Hematopoietic multipotent progenitor cell treated with erythropoietin and hydrocortisone succinate and interleukin-3 and kit ligand, for 6 days (in vitro differentiated cells): ENCODE data around the gene SPIRE2.
A peak's percentile ranks its signal among the peaks of the same experiment; 100 is the strongest.

Experiments
- DNase-seq: peaks from one replicate; pipeline ENCODE4 v3.0.0-alpha.2; 2015

Gene SPIRE2

DNA sequence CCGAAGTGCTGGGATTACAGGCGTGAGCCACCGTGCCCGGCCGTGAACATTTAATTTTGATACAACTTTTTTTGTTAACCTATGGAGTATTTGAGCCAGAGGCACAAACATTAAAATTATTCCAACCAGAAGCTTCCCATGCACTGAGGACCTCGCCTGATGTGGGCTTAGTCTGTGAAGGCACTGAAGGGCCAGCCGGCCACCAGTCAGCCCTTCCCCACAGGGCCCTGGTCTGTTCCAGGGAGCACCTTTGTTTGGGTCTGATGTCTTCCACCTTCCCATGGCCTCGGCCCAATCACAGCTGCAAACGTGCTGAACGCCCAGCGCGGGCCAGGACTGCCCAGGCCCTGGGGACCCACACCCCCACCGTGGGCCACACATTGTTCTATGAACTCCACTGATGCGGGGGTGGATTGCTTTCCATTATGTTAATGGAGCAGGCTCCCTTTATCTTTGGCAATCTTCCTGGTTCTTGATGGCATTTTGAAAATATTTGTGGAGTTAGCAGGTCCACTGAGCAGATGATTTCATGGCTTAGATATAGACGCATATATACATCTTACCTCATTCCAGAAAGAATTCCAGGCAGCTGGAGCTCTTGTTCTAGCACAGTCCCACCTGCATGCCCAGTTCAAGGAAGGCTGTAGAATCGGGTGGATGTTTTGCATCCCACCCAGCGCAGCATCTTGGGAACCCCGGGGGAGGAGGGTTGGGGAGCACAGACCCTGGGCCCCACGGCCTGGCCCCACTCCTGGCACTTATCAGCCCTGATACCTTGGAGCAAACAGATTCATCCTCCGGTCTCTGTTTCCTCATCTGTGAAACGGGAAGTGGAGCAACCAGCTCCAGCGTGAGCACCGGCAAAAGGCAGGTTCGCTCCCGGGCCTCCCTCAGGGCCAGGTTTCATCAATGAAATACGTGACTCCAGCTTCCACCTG lies 14.5 kb downstream of the SPIRE2 start:
- no peak for DNase-seq

DNA sequence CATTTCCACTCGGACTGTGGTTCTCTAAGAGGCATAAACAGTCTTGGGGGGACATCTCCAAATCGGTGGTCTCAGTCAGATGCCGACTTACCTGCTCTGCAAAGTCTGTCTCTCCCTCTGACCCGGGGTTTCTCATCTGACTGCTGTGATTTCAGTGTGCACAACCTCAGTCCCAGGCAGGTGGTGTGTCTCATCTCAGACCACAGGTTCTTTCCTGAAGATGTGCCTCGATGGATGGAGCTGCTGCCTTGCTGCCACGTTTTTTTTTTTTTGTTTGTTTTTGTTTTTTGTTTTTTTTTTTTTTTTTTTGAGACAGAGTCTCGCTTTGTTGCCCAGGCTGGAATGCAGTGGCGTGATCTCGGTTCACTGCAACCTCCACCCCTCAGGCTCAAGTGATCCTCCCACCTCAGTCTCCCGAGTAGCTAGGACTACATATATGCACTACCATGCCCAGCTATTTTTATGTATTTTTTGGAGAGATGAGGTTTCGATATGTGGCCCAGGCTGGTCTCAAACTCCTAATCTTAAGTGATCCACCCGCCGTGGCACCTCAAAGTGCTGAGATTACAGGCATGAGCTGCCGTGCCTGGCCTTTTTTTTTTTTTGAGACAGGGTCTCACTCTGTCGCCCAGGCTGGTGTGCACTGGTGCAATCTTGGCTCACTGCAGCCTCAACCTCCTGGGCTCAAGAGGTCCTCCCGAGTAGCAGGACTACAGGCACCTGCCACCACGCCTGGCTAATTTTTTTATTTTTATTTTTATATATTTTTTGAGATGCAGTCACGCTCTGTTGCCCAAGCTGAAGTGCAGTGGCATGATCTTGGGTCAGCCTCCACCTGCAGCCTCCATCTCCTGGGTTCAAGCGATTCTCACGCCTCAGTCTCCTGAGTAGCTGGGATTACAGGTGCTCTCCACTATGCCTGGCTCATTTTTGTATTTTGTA lies 15.4 kb downstream of the SPIRE2 start:
- DNase-seq = no peak

DNA sequence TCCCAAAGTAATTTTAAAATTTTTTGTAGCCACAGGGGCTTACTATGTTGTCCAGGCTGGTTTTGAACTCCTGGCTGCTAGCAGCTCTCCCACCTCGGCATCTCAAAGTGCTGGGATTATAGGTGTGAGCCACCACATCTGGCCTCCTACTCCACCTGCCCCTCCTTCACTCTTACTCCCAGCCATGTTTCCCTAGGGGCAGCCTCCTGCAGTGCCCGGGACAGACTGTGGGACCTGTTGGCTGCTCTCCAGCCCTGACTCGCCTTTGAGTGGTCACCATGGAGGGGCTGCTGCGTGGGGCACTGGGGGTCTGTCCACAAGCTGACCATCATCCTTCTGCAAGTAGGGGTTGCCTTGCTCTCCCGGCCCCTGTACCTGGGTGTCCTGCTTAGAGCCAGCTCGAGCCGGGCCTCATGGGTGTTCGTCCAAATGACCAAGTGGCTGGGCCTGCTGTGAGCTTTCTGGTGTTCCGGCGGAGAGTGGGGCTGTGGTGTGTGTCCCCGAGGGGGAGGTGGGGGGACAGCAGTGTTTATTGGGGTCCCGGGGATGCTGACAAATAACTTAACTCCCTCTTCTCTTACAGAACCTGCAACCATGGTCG lies 16.6 kb downstream of the SPIRE2 start:
- DNase-seq = no peak

DNA sequence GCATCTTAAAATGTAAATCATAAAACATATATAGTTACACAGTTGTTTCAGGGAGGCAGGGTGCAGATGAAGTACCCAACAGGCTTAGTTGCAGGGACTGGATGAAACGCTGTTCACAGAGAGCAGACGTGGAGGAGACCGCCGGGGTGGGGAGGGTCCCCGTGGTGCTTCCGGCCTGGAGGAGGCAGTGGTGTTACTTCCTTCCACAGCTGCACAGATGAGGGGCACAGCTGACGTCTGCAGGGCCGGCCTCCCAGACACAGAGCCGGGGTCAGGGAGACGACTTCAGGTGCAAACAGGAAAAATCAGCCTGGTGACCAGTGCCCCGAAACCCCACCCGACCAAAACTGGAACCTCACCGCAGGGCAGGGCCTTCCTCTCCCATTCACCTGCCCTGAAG lies 17.1 kb downstream of the SPIRE2 start:
- no peak for DNase-seq

DNA sequence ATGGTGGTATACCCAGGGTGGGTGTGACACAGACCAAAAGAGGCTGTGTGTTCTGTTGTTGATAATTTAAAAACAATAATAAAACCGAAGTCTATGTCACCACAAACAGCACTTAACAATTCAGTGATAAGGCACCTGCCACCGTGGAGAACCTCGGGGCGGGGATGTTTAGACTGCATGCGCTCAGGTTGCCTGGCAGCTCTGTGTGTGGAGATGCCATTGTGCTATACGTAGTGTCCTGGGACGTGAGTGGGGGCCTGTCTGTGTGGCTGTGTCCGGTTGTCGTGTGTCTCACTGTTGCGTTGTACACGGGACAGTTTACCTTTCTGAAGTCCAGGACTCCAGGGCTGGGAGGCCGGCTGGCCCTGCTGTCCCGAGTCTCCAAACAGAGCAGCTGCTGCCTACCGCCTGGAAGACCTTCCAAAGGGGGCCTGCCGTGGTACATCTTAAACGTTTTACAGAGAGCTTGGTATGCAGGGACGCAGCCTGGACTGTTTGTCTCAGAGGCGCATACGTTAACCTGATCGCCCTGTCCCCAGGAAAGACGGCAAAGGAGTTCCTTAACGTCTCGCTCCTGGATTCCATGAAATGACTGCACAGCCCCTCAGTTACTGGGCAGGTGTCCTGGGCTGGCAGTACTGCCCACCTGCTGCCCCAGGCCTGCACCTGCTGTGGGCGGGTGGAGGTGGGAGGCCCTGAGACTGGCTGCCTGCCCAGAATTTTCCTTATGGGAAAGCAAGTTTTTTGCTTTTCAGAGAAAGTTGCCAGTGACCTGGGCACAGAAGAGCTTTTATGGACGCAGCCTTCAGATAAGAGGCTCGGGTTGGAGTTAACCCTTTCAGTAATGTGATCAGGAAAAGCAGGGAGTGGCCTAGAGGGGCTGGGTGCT lies 19.0 kb downstream of the SPIRE2 start:
- DNase-seq = peak; percentile 43

DNA sequence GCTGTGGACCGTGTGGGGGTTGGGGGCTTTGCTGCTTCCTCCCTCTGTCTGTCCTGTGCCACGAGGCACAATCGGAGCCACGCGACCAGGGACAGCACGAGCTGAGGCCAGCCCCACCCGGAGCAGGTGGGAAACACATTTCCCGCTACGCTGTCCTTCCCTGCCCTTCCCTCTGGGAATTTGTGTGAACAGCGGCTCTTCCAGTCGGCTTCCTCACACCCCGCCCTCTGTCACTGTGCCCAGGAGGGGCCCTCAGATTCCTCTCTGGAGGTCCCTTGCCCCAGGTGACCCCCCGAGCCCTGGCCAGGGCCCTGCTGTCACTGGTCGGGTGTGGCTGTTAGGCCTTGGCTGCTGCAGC lies 19.6 kb downstream of the SPIRE2 start:
- no peak for DNase-seq

DNA sequence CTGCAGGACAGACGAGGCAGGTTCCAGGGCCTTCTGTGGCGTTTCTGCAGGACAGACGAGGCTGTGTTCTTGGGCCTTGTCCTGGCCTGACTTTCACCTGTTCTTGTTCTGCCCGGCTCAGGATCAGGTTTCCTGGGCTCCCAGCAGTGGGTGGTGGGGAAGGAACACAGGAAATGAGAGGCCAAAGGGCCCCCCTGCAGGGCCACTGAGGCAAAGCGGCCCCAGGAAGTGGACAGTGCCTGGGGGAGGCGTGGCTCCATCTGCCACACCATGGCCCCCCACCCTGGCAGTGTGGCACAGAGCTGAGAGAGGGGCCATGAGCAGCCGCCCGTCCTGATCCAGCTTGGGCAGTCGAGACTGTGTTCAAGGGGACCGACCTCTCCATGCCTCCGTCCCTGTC lies 20.7 kb downstream of the SPIRE2 start:
- no peak for DNase-seq

DNA sequence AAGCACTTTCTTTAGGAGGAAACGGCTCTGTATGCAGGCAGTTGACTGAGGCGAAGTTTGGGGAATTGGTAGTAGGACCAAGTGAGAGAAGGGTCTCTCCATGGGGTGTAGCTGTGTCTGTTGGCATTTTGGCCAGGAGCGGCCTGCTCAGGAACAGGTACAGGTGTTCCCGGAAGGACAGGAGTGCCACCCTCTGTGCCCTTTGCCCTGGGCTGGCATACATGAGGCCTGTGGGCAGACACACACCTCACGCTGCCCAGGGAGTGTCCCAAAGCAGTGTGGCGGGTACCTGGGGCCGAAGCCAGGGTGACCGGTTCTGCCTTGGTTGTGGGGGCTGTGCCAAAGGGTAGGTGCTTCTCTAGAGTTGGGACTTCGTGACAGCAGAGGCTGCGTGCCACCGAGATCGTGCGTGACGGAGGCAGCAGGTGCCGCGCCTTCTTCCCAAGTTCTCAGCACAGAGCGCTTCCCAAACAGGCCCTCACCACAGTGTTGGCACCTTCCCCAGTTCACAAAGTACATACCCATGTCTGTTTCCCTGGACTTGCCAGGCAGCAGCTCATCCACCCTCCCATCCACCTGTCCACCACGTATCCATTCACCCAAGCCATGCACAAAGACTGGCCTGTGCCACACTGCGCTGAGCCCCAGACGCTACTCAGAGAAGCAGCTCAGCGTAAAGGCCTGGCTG lies 25.2 kb downstream of the SPIRE2 start:
- no peak for DNase-seq

DNA sequence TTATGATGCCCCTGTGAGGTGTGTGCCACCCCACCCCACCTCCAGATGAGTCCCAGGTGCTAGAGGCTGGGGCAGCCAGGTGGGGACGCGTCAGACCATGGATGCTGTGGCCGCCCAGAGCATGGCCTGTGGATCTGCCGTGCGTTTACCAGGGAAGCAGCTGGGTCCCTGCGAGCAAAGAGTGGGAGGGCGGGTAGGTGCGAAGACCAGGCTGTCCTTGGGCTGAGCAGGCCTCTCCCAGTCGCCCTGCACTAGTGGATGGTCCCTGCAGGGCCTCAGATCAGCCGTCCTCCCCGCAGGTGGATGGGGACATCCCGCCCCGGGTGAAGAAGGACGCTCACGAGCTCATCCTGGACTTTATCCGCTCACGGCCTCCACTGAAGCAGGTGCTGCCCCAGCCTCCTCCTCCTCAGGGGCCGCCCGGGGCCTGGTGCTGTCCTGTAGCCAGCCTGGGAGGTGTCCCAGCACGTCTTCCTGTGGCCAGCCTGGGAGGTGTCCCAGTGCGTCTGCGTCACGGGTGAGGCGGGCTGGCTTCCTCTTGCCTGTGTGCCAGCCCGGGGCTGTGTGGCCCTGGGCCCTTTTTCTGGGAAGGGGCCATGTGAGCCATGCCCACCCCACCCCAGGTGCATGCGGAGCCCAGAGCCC lies 27.1 kb downstream of the SPIRE2 start:
- no peak for DNase-seq

DNA sequence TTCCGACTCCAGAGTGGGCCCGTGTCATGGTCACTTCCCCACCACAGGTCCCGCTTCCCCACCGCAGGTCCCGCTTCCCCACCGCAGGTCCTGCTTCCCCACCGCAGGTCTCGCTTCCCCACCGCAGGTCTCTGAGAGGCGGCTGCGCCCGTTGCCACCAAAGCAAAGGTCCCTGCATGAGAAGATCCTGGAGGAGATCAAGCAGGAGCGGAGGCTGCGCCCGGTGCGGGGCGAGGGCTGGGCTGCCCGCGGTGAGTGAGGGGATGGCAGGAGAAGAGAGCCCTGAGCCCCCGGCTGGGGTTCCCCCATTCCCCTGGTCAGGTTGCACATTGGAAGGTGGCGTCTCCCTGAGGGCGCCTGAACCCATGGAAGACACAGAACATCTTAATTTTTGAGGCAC lies 27.7 kb downstream of the SPIRE2 start:
- DNase-seq = no peak

DNA sequence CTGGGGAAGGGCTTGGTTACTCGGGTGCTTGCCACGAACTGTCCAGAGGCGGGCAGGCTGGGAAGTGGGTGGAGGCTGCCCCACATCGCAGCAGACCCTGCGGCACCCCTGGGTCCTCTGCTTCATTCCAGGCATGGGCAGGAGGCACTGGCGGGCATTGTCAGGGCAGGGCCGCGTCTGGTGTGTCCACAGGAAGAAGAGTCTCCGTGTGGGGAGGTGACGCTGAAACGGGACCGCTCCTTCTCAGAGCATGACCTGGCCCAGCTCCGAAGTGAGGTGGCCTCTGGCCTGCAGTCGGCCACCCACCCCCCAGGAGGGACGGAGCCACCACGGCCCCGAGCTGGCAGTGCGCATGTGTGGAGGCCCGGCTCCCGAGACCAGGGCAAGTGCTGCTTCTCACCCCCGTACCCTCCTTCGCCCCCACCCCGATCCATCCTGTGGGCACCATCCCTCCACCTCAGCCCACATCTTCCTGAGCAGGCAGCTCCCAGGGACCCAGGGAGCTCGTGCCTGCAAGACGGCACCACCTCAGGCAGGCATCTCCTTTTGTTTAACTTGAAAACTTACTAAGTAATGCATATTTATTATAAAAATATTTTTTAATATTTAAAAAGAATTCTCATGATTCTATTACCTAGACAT lies 30.8 kb downstream of the SPIRE2 start:
- no peak for DNase-seq

DNA sequence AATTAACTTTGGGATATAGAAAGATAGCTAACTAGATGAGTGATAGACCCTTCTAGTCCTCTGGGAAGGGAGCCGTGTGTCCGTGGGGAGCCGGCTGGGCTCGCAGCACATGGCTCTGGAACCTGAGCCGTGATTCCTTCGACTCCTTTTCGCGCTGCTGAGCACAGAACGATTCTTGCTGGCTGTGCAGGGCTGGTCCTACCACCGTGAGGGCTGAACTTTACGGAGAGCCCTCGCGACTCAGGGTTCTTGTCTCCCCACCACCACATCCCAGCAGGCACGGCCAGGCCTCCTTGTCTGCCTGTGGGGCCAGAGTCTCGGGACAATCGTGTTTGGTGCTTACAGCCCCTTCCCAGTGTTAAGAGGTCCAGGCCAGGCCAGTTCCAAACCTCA lies 31.3 kb downstream of the SPIRE2 start:
- DNase-seq = no peak

DNA sequence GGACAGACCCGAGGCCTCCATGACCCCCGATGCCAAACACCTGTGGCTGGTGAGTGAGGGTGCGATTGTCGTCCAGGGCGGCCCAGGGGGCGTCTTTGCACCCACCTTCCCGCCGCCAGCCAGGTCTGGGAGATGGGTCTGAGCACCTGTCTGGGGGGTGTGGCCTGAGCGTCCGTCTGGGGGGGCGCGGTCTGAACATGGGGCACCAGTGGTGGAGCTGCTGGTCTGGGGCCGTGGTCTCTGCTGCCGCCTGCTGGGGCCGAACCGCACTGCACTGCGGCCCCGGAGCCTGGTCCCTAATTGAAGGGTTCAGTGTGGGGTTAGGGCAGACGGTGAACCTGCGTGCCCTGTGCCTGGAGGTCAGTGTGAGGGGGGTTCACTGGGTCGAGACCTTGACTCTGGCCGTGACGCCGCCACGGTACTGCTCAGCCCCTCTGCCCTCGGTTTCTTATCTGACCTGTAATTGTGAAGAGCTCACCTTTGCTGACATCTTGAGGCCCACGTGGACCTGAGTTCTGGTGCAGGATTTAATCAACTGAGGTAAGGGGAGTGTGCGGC lies 32.6 kb downstream of the SPIRE2 start:
- DNase-seq = peak; percentile 72

DNA sequence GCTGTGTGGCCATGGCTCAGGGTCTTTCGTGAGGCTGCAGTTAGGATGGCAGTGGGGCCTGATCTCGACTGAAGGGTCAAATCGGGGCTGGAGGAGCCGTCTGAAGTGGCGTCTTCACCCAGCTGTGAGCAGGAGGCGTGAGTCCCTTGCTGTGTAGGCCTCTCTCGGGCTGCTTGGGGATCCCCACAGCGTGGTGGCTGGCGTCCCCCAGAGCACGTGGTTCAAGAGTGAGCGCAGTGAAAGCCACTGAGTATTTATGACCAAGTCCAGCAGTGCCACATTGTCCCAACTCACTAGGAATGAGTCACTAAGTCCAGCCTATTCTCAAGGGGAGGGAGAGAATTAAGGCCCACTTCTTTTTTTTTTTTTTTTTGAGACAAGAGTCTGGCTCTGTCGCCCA lies 33.4 kb downstream of the SPIRE2 start:
- no peak for DNase-seq

DNA sequence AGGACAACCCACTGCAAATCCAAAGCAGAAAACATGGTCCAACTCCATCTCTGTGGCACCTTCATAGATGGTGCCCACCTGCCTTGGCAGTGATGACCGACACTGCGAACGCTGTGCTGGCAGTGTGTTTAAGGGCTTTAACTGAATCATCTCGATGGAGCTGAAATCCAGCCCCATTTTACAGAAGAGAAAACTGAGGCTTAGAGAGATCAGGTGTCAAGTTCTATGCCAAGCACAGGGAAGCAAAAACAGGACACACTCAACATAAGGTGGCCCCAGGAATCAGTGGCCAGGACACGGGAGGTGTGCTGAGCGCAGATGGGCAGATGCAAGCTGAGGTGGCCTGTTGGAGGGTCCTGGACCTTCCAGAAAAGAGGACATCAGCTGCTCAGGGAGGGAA lies 34.5 kb downstream of the SPIRE2 start:
- no peak for DNase-seq

DNA sequence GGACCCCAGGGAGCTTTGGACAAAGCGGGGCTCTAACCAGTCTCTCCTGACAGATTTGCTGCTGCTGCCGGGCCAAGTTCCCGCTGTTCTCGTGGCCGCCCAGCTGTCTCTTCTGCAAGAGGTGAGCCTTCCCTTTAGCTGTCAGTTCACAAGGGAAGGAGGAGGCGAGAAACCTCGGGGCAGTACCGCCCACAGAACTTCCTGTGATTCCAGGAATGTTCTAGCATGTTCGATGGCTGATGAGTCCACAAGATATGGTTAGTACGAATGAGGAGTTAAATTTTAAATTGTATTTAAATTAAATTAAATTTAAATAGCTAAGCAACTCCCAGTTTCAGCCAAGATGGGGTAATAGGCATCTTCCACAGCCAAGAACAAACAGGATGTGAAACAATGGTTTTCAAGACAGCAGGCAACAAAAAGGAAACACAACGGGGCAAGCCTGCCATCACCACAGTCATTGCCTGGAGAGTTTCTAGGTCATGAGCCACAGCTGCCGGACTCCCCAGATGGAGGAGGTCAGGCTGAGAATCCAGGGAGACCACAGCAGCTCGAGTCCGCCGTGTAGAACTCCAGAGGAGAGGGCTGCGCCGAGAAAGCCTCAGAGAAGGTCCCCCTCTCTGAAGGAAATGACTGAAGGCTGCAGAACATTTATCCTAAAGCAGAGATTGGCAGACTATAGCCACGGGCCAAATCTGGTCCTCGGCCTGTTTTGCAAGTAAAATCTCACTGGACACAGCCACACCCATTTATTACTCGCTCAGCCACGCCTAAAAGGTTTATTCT lies 35.7 kb downstream of the SPIRE2 start:
- no peak for DNase-seq

DNA sequence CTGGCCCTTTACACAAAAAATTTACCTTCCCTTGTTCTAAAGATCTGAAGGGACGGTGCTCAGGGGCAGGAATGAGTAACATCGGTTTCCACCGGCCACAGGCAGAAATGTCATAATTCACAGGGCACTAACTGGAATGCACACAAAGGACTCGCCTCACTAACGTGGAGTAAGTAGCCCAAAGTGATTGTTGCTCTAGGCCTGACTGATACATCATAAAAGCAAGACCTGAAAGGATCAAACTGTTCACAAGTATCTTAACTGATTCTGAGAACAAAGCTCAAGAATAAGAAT lies 36.2 kb downstream of the SPIRE2 start:
- DNase-seq = no peak

DNA sequence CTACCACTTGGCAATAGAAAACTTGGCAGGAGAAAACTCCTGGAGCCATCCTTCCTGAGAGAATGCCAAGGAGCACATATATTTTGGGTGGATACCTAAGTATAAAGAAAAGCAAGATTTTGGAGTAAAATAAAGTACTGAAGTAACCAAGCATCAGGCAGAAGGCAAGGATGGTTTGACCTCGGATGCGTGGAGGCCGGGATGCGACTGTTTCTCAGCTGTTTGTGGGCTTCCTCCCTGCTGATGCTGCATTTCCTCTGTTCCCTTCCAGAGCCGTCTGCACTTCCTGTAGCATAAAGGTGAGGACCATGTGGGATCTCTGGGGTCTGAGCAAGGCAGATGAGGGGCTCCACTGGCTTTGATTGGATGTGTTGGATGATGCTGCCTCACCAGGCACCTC lies 39.6 kb downstream of the SPIRE2 start:
- DNase-seq = no peak

DNA sequence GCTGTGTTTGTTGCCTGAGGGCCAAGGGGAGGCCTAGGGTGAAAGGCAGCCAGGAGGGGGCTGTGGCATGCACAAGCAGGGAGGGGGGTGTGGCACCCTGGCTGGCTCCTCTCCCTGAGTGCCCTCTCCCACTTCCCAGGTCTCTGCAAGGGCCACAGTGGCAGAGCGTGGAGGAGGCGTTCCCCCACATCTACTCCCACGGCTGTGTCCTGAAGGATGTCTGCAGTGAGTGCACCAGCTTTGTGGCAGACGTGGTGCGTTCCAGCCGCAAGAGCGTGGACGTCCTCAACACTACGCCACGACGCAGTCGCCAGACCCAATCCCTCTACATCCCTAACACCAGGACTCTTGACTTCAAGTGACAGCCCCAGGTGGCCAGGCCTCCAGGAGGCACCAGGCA lies 41.6 kb downstream of the SPIRE2 start:
- DNase-seq = no peak

DNA sequence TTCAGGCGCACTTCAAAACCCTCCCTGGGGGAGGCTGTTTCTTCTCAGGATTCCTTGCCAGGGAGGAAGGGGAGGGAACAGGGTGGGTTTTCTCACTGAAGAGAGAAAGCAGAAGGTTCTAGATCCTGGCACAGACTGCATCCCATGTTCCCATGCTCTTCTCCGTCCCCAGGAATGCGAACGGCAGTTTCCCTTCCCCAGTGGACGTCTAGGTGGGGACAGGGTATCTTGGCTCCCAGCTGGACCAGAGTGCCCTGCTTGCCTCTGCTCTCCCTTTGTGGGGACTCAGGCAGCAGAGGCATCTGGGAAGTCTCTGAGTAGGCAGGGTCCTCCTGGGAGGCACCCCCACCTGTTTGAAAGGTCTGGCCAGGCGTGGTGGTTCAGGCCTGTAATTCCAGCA lies 42.2 kb downstream of the SPIRE2 start:
- DNase-seq = no peak
